Fibroblast of the aortic adventitia (primary cell): ENCODE results near the gene CACUL1. TPM values are rescaled to one million over a fixed set of nuclear protein-coding genes. Genes with fewer than 3 reads are reported as not detected.

Experiments used
- DNase-seq: peaks from one replicate; pipeline ENCODE4 v3.0.0-alpha.2; 2010; ENCODE audit warnings: low read depth
- H3K4me3 ChIP-seq: 2 replicates; pipeline ENCODE4 v1.5.1; 2011; ENCODE audit warnings: low read depth, mild to moderate bottlenecking, control low read depth, low read length, moderate library complexity
- total RNA-seq: library from RNA; depleted of rRNA; stranded (reverse); fragments of >200 nt; gene quantifications from 2 replicates; pipeline ENCODE4 v1.2.3, GENCODE V29; 2012; ENCODE audit warnings: low replicate concordance
- TF ChIP-seq, protein P1 (sequence below): IDR thresholded peaks from 2 replicates; pipeline ENCODE4 v1.5.1; 2011; ENCODE audit warnings: mild to moderate bottlenecking, low read length, control low read depth, inconsistent platforms; ENCODE audit not compliant: insufficient read depth

Gene CACUL1
- total RNA-seq, 1 donor, result 29.6 TPM

DNA sequence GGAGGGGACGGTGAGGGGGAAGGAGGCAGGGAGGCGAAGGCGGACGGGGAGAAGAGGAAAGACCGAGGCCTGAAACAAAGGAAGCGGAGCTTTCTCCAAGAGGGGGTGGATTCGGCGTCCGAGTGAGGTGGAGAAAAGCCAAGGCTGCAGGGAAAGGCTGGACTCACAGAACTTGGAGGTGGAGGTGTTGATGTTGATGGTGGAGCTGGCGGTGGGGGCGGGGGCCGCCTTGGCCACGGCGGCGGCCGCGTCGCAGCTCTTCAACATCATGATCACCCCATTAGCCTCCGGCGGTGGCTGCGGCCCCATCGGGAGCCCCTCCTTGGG, 578 bp downstream of the CACUL1 start:
- peak; percentile 18 for DNase-seq
- H3K4me3 ChIP-seq, result peak overlapping the region; percentile 93
- TF ChIP-seq, protein P1, sequence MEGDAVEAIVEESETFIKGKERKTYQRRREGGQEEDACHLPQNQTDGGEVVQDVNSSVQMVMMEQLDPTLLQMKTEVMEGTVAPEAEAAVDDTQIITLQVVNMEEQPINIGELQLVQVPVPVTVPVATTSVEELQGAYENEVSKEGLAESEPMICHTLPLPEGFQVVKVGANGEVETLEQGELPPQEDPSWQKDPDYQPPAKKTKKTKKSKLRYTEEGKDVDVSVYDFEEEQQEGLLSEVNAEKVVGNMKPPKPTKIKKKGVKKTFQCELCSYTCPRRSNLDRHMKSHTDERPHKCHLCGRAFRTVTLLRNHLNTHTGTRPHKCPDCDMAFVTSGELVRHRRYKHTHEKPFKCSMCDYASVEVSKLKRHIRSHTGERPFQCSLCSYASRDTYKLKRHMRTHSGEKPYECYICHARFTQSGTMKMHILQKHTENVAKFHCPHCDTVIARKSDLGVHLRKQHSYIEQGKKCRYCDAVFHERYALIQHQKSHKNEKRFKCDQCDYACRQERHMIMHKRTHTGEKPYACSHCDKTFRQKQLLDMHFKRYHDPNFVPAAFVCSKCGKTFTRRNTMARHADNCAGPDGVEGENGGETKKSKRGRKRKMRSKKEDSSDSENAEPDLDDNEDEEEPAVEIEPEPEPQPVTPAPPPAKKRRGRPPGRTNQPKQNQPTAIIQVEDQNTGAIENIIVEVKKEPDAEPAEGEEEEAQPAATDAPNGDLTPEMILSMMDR, result no peak

DNA sequence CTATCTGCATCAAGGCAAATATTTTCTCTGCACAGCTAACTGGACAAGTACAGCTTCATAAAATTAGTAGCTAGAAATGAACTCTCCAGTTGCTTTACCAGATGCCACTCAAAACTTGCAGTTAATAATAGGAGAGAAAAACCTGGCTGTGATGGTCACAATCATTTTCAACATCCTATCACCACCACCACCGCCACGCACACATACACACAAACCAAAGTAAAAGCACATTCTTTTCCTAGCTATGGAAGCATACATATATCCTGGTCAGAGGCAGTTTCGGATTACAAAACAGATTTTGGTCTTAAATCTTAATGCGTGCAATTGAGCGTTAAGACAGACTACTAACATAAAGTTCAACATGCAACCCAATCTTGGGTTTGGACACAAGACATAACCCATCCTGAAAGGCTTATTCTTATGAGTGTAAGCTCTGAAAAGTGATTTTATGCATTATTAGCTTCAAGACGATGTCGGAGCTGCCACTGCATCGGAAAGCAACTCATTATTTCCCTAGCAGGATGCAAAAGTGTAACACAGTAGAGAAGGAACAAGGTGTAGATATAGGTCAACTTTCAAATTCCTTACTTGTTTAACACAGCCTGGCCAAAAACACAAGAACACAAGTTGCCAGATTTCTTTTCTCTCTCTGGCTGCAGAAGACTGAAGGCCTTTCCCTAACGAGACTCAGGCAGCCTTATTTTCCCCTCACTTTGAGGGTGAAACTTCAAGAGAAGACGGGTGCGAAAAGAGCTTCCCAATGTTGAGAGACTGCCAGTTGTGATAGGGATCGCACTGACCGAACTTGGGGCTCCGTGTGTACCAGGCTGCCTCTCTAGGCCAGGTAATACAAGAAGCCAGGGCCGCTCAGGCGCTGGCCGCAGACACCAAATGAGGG, 1.2 kb downstream of the CACUL1 start:
- TF ChIP-seq, protein P1, result no peak
- peak; percentile 21 for DNase-seq
- peak overlapping the region; percentile 93 for H3K4me3 ChIP-seq

- no peak for DNase-seq
- TF ChIP-seq, protein P1, result no peak
- peak overlapping the region; percentile 18 for H3K4me3 ChIP-seq
Observed at GRCh38 chr10:118752409-118752808, 2.4 kb downstream of the CACUL1 start.

DNA sequence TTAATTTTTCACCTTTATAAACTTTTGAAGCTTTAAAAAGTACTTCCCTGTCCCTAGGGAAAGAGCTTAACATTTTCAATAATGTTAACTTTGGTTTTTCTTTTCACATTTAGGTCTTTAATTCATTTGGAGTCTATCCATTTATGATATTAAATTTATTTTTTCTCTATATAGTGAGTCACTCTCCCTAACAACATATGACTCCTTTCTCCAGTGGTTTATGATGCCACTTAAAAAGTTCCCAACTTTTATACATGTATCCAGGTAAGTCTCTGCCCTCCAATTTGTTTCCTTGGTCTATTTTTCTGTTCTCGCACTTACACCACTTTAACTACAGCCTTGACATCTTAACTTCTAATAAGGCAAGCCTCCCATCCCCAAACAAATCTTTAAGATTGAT, 3.5 kb downstream of the CACUL1 start:
- H3K4me3 ChIP-seq, result no peak overlapping the region
- DNase-seq, result no peak
- TF ChIP-seq, protein P1, result no peak

DNA sequence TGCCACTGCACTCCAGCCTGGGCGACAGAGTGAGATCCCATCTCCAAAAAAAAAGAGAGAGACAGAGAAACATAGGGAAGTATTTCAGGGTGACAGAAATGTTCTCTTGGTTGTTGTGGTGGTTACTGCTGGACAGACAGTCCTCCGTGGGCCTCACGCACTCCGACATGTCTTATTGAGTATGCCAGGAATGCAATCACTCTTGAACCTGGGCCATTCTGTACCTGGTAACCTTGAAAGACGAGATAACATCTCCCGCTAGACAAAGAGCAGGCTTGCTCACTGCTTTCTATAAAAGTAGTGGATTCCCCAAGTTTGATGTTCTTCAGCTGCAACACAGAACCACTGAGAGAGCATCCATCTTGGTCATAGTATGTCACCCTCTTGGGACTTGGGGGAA, 6.7 kb downstream of the CACUL1 start:
- TF ChIP-seq, protein P1, result no peak
- no peak for DNase-seq
- no peak overlapping the region for H3K4me3 ChIP-seq

GRCh38 chr10:118746246-118746645, 8.5 kb downstream of the CACUL1 start:
- DNase-seq, result no peak
- TF ChIP-seq, protein P1, result no peak

More at GRCh38 chr10:118746246-118746645, 8.5 kb downstream of the CACUL1 start:
- H3K4me3 ChIP-seq, result no peak overlapping the region
